HG03521 (cell line): Measurements from ENCODE around the gene UHRF1.
"Not testable (repeated sequence)": the region's sequence is repeated elsewhere in the genome, so short reads cannot be mapped to it uniquely, and the experiment has no call there.

Experiments used
- ATAC-seq: cut with Tn5 transposase; IDR thresholded peaks from one replicate; pipeline ENCODE4 v1.9.1; 2021; ENCODE audit warnings: mild to moderate bottlenecking, moderate library complexity; ENCODE audit not compliant: unreplicated experiment

Gene UHRF1

DNA sequence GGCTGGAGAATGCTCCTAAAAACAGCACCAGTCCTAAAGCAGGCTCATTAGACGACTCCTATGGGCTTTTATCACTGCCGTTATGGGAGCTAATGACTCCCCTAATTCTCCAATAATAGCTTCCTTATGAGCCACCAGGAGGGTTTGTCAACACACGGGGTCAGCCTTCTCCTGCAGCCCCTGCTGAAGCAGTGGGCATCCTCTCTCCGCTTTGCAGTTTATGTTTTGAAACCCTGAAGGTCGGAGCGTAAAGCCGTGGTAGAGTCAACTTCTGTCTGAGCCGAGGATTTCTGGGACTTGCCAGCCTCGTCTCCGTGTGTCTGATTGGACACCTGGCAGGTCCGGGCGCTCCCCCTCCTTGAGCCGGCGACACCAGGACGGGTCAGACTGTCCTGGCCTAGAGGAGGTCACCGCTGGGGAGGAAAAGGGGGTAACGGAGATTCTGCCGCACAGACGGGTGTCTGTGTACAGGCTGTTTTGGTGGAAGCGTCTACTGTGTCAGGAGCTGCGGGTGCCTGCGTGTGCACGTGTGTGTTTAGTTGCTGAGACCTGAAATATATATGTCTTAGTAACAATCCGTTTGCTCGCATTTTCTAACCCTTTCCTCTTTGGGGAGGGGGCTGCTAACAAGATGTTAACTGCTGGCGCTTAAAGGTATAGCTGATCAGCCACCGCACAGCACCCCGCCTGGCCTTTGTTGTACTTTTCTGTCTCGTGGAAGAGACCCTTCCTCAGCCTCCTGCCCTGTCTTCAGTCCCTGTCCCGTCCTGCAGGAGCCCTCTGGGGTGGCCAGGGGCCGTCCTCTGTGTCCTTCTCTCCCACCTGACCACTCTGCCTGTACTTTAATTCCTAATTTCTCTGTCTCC lies 61.5 kb downstream of the UHRF1 start:
- ATAC-seq = no peak

DNA sequence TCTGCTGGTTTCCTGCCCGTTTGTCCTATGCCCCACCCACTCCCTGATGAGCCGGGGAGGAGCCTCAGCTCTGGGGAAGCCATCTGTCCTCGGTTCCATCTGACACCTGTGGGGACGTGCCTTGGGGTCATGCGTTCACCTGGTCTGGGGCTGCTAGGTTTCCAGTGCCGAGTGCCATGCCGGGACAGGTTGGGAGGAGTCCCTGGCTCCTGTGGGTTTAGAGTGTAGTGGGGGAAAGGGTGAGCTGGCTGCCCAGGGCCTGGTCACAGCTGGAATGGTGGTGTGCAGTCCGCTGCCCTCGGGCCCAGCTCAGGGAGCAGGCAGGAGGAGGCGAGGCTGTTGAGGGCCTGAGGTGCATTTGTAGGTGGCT lies 62.1 kb downstream of the UHRF1 start:
- ATAC-seq = no peak

DNA sequence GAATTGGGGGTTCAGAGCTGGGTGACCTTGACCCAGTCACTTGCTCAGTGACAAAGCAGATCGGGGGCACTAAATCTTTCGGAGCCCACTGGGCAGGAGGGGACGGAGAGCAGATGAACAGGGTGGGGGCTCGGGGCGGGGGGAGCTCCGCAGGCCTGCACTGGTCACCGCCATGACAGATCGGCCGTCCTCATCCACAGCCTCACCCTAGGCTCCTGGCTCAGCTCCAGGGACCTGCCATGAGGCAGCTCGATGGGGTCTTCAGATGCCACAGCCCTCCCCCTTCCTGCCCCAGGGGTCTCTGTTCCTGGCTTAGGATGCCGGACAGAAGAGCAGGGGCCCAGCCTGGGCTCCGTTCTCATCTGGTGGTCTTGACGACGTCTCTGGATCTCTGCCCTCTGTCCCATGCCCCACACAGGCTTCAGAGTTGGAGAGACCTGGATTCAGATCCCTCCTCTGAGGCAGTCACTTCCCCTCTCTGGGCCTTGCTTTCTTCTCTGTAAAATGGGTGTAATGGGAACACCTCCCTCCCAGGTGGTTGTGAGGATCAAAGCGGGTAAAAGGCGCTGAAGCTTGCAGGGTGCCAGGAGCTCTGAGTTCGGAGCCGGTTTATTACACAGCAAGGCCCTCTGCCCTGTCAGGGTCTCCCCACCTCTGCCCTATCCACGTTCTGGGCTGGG lies 62.7 kb downstream of the UHRF1 start:
- no peak for ATAC-seq

- ATAC-seq = no peak
These were observed 63.4 kb downstream of the UHRF1 start for GRCh38 chr19:4972509-4973230.

DNA sequence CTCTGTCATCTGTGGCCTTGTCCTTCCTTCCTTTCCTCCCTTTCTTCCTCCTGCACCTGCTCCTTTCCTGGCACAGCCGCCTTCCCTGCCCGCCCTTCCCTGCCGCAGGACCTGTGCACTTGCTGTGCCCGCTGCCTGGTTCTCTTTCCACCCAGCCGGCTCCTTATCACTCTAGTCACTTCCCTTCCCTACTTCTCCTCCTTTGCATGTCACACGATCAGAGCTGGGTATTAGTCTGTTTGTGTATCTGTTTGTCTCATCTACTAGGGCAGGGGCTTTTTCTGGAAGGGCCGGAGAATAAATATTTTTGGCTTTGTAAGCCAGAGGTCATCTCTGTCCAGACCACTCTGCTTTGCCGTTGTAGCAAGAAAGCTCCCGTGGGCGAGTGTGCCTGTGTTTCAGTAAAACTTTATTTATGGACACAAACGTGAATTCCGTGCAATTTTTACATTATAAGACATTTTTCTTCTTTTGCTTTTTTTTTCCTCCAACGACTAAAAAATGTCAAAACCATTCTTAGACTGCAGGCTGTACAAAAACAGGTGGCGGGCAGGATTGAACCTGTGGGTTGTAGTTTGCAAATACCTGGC lies 65.7 kb downstream of the UHRF1 start:
- ATAC-seq = no peak

DNA sequence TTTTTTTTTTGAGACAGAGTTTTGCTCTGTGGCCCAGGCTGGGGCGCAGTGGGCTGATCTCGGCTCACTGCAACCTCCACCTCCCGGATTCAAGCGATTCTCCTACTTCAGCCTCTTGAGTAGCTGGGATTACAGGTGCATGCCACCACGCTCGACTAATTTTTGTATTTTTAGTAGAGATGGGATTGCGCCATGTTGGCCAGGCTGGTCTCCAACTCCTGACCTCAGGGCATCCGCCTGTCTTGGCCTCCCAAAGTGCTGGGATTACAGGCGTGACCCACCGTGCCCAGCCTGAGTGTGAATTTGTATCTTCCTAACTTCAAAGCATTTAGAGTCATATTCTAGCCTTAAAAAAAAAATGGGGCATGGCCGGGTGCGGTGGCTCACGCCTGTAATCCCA lies 66.3 kb downstream of the UHRF1 start:
- ATAC-seq = not testable (repeated sequence)

DNA sequence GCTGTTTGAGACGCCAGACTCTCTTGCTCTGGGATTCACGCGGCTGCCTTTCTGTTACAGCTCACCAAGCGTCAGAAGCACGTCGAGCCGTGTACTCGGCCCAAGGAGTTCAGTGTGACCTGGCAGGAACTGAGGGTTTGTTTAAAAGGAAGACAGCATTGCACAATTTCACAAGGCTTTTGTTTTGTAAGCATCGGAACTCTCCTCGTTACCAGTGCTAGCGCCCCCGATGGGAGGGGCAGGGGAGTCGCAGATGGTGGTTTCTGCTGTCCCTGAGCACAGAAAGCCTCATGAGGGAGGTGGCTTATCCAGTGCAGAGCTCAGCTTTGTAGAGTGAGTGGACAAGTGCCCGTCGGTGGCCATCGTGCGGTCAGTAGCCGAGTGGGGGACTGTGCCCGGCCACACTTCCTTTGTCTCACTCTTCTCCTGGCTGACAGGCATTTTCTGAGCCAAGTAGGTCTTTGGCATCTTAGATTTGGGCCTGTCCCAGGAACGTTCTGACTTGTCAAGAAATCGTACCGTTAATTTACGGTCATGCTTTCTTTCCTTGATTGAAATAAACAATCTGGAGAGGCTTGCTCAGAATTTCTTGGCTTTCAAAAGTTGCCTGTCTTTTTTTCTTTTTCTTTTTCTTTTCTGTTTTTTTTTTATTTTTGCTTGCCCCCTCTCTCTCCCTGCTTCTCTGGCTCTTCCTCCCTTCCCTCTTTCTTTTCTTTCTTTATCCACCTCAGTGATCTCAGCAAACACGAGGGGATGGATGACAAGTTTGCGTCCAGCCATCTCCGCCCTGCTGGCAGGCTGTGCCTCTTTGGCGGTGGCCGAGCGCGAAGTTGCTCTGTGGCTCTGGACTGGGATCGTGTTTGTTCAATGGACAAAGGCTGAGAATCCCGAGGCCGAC lies 67.3 kb downstream of the UHRF1 start:
- no peak for ATAC-seq

GRCh38 chr19:4977299-4978174 lies 68.2 kb downstream of the UHRF1 start:
- no peak for ATAC-seq

DNA sequence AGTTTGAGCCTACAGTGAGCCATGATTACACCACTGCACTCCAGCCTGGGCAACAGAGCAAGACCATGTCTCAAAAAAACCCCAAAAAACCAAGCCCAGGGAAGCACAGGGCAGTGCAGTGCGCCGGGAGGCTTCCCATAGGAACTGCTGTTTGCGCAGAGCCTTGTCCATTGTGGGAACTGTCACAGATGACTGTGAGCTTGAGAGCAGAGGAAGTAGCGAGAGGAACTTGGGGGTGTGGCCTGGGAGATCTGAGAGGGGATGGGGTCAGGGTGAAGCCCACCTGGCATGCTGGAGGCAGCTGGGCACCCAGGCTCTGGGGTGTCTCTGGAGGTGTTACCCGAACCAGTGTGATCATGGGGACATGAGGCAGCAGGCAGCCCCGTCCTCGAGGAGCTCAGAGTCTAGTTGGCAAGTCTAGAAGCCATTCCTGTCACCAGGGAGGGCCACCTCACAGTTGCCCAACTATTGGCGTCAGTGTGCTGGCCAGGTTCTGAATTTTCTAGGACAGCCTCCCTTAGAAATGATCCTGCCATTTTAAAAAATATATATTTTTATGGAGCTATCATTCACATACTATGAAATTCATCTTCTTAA lies 70.0 kb downstream of the UHRF1 start:
- ATAC-seq = no peak

DNA sequence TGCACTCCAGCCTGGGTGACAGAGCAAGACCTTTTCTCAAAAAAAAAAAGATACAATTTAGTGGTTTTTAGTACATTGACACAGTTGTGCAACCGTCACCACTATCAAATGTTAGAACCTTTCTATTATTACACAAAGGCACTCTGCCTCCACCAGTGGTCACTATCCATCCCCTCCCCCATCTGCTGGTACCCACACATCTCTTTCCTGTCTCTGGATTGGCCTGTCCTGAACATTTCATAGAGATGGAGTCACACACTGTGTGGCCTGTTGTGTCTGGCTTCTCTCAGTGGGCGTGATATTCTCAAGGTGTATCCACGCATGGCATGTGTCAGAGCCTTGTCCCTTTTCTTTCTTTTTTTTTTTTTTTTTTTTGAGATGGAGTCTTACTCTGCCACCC lies 70.8 kb downstream of the UHRF1 start:
- ATAC-seq = no peak

- ATAC-seq = no peak
These were observed 71.8 kb downstream of the UHRF1 start for GRCh38 chr19:4980838-4981680.

DNA sequence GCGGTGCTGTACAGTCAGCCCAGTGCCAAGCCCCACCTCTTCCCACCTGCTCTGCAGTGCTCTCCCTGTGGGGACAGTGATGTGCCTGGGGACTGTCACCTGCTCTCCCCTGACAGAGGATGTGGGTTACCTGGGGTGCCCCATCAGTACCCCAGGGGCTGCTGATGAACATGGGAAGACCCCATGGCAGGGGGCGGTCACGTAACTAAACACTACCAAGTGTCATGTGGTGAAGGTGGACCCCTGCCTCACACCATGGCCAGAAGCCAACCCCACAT lies 72.3 kb downstream of the UHRF1 start:
- no peak for ATAC-seq

DNA sequence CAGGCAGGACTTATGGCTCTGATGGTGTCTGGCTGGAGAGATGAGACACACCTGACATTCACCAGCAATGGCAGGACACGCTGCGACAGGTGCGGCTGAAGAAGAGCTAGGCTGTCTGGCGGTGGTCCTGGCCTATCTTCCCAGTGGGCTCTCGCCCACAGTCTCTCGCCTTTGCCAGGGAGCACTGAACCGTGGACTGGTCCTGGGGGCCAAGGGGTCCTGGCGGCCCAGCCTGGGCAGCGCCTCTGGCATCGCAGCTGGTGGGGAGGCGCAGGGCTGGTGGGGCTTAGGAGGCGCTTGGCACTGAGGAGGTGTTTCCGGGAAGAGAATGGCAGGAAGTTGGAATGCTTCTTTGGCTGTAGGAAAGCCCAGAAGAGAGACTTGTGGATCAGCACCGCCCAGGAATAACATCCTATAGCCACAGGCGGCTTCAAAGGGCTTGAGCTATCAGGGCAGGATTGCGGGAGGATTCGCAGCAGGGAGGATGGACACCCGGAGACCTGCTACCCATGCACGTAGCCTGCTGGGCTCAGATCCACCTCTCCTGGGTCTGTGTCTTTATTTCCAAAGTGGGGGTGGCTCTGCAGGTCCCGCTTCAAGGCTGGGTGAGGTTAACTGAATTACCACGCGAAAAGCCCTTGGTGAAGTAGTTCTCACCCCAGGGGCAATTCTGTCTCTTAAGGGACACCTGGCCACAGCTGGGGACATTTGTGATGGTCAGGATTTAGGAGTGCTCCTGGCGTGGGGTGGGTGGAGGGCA lies 74.2 kb downstream of the UHRF1 start:
- ATAC-seq = no peak

DNA sequence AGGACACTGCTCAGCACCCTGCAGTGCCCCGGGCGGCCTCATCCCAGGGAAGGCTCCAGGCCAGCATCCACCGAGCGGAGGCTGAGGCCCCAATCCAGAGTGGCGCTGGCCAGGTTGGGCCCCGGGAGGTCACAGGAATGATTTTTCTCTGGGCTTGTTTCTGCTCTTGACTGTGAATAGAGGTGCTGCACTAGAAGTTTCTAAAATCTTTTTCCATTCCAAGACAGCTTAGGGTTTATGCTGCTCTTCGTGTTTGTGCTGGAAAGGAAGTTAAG lies 74.7 kb downstream of the UHRF1 start:
- no peak for ATAC-seq

GRCh38 chr19:4984438-4984990 lies 75.2 kb downstream of the UHRF1 start:
- ATAC-seq = no peak

- no peak for ATAC-seq
These were observed 76.3 kb downstream of the UHRF1 start for GRCh38 chr19:4985551-4985991.

DNA sequence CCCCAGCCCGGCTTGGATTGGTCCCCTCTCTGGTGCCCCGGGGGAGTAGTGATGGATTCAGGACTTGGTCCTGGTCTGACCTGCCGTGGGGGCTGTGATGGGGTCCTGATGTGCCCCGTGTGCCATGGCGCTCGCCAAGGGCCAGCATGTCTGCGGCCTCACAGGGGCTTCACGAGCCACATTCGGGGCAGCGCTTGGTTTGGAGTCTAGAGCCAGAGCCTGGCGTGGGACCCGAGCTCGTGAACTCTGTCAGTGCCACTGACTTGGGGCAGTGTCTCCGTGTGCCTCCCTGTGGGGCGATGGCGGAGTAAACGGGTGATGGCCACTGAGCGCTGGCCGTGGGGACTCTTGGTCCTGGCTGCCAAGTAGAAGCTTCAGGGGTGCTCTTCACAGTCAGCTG lies 76.8 kb downstream of the UHRF1 start:
- ATAC-seq = no peak

DNA sequence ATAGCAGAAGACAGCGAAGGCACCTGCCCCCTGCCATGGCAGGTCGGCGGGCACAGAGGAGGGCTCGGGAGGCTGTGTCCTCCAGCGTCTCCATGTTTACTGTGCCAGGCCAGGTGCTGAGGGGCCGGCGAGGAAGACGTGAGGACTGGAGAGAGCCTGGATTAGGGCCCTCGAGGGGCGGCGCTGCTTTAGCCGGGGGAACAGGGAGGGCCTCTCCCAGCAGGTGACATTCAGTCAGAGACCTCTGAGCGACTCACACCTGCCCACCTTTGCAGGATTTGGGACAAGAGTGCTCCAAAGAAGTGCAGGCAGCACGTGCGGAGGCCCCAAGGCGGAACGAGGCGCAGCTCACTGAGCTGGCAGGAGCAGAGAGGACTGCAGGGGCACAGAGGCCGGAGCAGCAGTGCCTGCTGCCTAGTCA lies 77.2 kb downstream of the UHRF1 start:
- no peak for ATAC-seq
